Right lobe of liver (tissue), 6 donors: ENCODE data around the gene DNM3. TPM values are rescaled to one million over a fixed set of nuclear protein-coding genes. Genes with fewer than 3 reads are reported as not detected.

Experiments used
- ATAC-seq, 4 donors: fragments of 200-7000 bp; cut with Tn5 transposase; one replicate each; pipeline ENCODE4 v1.9.1; 2020; ENCODE audit warnings: mild to moderate bottlenecking in 4 of 4, moderate library complexity in 4 of 4
- DNase-seq, 3 donors: peaks; one replicate each; pipeline ENCODE4 v3.0.0-alpha.2; 2020
- H3K27ac ChIP-seq, 3 donors: fragments of 200-600 bp; one replicate each; pipeline ENCODE4 v1.8.0; 2022
- H3K27me3 ChIP-seq, 2 donors: fragments of 200-600 bp; one replicate each; pipeline ENCODE4 v1.8.0; 2022
- H3K36me3 ChIP-seq, 4 donors: fragments of 200-600 bp; sonication (generic) in 1 of 4; one replicate each; pipeline versions ENCODE4 v1.5.1 to v1.8.0; 2017 to 2022; ENCODE audit warnings: control low read depth in 1 of 4
- H3K4me1 ChIP-seq, 4 donors: fragments of 200-600 bp; sonication (generic) in 1 of 4; one replicate each; pipeline versions ENCODE4 v1.5.1 to v1.8.0; 2017 to 2022; ENCODE audit warnings: control low read depth in 1 of 4
- H3K4me3 ChIP-seq, 3 donors: fragments of 200-600 bp; one replicate each; pipeline ENCODE4 v1.8.0; 2022
- H3K9me3 ChIP-seq, 4 donors: fragments of 200-600 bp; sonication (generic) in 1 of 4; one replicate each; pipeline versions ENCODE4 v1.5.1 to v1.8.0; 2017 to 2022; ENCODE audit warnings: control low read depth in 1 of 4
- POLR2A ChIP-seq: fragments of 450-650 bp; IDR thresholded peaks from one replicate; pipeline ENCODE4 v1.6.1; 2017; ENCODE audit warnings: antibody characterized with exemption, mild to moderate bottlenecking
- WGBS: methylation state at CpG from one replicate; pipeline ENCODE4 v1.1.6; 2018; ENCODE audit warnings: low coverage, low lambda C conversion rate; ENCODE audit not compliant: insufficient coverage; ENCODE audit errors: missing lambda C conversion rate; 5-methylcytosine and 5-hydroxymethylcytosine counted together
- intact Hi-C, 2 donors: fragments of 100-400 bp; cut with DNase I; formaldehyde crosslinking; loops; one replicate each; pipeline versions ENCODE4 v1.11.2 to v1.14.1; 2022
- total RNA-seq, 6 experiments: library from RNA; depleted of rRNA in 2 of 6; stranded (reverse); fragments of >200 nt in 2 of 6; fragmentation: NEBNext Ultra II Directional in 3 of 6; extraction: Animal tissue kit (Norgen Biotek cat#: 25700) in 3 of 6; gene quantifications; one replicate each; pipeline versions ENCODE4 v1.1.0 to v1.2.4, GENCODE V29; 2016 to 2023
- TF ChIP-seq, protein P1 (sequence below), 4 donors: fragments of 200-600 bp in 3 of 4; fragments of 450-650 bp in 1 of 4; IDR thresholded peaks; one replicate each; pipeline versions ENCODE4 v1.5.1 to v1.8.0; 2016 to 2022; ENCODE audit warnings: antibody characterized with exemption in 4 of 4, mild to moderate bottlenecking in 2 of 4
- donor health status: DM: no; HTN: yes; CAD: no.
- donor health status: DM: no; HTN: no; CAD: no.
- donor health status: DM: no; HTN: no; CAD: no.
- donor health status: DM: no; HTN: yes; CAD: no.
- donor health status: DM: no; HTN: yes; CAD: no.

Gene DNM3
- total RNA-seq, 6 experiments from 2014 or later = 0.29 to 0.92 (median 0.43) TPM

DNA sequence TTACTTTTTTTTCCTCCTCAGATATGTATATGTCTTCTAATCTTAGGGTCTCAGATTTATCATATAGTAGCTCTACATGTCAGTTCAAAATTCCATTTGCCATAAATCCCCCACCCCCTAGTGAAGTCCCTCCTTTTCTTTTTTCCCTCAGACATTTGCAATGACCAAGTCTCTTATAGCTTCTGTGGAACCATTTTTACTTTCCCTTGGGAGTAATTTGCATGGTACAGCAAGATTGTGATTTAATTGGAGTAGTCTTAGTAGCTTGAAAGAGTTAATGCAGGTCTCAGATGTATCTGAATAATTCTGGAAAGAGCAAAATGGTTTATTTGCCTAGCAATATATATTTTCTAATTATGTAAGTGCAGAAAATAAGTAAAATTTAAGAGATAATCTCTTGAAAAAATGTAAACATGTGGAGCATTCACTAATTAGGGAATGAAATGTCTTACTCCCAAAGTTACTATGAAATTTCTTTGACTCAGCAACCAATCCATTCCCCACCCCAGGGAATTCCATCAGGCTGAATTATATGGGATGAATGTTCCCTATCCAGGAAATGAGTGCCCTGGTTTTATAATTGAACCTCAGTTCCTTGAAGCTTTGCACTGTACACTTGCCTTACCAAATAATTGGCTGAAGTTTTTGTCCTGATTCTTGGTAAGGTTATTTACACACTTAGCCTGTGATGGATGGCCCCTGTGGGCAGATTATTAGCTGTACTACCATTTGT lies 267.0 kb downstream of the DNM3 start:
- Histone ChIP-seq H3K9me3 (no peaks in the 10 kb centered on the region), H3K27me3 (no peaks in the 10 kb centered on the region), H3K27ac (no peak overlapping the region), H3K36me3 (no peaks in the 10 kb centered on the region), H3K4me1 (peaks cover 0 to 10% (median 0%) of the 10 kb centered on the region in 4 donors), H3K4me3 (no peak overlapping the region)
- intact Hi-C loops = no loop called here
- ATAC-seq = peak in 1 of 4 donors; percentile 42
- no peak for DNase-seq
- TF ChIP-seq, protein P1, sequence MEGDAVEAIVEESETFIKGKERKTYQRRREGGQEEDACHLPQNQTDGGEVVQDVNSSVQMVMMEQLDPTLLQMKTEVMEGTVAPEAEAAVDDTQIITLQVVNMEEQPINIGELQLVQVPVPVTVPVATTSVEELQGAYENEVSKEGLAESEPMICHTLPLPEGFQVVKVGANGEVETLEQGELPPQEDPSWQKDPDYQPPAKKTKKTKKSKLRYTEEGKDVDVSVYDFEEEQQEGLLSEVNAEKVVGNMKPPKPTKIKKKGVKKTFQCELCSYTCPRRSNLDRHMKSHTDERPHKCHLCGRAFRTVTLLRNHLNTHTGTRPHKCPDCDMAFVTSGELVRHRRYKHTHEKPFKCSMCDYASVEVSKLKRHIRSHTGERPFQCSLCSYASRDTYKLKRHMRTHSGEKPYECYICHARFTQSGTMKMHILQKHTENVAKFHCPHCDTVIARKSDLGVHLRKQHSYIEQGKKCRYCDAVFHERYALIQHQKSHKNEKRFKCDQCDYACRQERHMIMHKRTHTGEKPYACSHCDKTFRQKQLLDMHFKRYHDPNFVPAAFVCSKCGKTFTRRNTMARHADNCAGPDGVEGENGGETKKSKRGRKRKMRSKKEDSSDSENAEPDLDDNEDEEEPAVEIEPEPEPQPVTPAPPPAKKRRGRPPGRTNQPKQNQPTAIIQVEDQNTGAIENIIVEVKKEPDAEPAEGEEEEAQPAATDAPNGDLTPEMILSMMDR (IDR thresholded peaks at IDR 0.05) = no peak
- TF ChIP-seq POLR2A = no peak

DNA sequence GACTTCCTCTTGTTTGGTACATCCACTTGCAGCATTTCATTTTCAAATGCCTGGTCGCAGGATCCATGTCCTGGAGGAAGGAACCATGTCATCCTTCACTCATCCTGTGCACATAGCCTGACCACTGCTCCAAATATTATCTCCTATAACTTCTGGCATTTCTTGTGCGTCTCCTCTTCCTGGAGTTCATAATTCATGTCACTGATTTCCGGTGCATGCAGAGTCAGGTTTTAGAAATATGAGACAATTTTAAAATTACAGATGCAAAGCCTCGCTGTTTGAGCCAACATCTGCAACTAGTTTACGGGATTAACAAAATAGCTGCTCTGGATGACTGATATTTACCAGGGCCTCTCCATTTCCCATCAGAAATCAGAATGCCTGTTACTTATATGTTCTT lies 268.1 kb downstream of the DNM3 start:
- no peaks in the 10 kb centered on the region for H3K9me3 ChIP-seq
- peak overlapping the region in 1 of 3 donors; percentile 2 for H3K27ac ChIP-seq
- intact Hi-C loops = no loop called here
- ATAC-seq (peak; percentile 66 to 91 (median 82)), DNase-seq (no peak)
- H3K4me3 ChIP-seq = no peak overlapping the region
- no peaks in the 10 kb centered on the region for H3K27me3 ChIP-seq
- TF ChIP-seq, protein P1 (IDR thresholded peaks at IDR 0.05) = no peak
- TF ChIP-seq POLR2A = no peak
- WGBS = 52% methylated on average over 5 of the region's 5 CpGs
- no peaks in the 10 kb centered on the region for H3K36me3 ChIP-seq
- peaks cover 0 to 10% (median 0%) of the 10 kb centered on the region in 4 donors for H3K4me1 ChIP-seq

DNA sequence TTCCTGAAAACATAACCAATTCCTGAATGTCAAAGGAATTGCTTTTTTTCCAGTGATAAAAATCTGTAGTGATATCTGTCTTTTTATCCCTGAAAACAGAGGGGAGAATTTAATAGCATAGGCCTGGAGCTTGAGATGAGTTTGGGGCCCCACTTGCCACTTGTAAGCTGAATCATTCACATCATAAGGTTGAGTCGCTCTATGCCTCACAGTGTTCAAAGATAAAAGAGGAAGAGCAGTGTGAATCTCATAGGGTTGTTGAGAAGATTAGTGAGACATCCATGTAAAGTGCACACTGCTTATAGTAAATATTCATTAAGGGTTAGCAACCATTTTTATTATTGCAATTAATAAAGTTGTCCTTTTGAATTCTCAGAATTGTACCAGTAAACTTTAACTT lies 271.3 kb downstream of the DNM3 start:
- WGBS = 100% methylated on average over 1 of the region's 1 CpG
- Histone ChIP-seq H3K36me3 (no peaks in the 10 kb centered on the region), H3K27me3 (no peaks in the 10 kb centered on the region), H3K9me3 (no peaks in the 10 kb centered on the region), H3K4me1 (no peaks in the 10 kb centered on the region), H3K4me3 (no peak overlapping the region), H3K27ac (no peak overlapping the region)
- intact Hi-C loops = no loop called here
- ATAC-seq = no peak
- no peak for DNase-seq
- TF ChIP-seq, protein P1 (IDR thresholded peaks at IDR 0.05) = no peak
- no peak for TF ChIP-seq POLR2A

DNA sequence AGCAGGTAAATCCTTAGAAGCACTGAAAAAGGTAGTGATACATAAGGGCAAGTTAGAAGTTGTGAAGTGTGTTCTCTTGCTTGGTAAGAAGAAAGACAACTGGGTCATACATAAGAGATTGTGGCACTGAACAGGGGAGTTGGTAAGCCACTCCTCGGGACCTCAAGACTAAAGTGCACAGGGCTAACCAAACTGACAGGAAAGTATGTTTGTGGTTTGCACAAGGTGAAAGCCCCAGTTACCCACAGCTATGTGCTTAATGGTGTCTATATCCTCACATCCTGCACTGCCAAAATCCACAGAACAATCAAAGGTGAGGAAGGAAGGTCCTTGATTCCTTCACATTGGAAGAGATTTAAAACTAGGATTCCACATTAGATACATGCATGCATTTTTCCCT lies 276.5 kb downstream of the DNM3 start:
- ATAC-seq = peak in 2 of 4 donors; percentile 34 to 44

More for the DNA sequence above, 276.5 kb downstream of the DNM3 start:
- no peak for TF ChIP-seq POLR2A
- TF ChIP-seq, protein P1 (IDR thresholded peaks at IDR 0.05) = no peak
- no peaks in the 10 kb centered on the region for H3K9me3 ChIP-seq
- intact Hi-C loops = no loop called here
- no peak overlapping the region for H3K27ac ChIP-seq
- 60% methylated on average over 1 of the region's 1 CpG for WGBS
- H3K4me3 ChIP-seq = no peak overlapping the region
- H3K36me3 ChIP-seq = no peaks in the 10 kb centered on the region
- no peaks in the 10 kb centered on the region for H3K27me3 ChIP-seq
- no peaks in the 10 kb centered on the region for H3K4me1 ChIP-seq
- DNase-seq = no peak
